Measurements from ENCODE around the gene RALY.
A peak's percentile ranks its signal among the peaks of the same experiment; 100 is the strongest.

RALY gene

DNA sequence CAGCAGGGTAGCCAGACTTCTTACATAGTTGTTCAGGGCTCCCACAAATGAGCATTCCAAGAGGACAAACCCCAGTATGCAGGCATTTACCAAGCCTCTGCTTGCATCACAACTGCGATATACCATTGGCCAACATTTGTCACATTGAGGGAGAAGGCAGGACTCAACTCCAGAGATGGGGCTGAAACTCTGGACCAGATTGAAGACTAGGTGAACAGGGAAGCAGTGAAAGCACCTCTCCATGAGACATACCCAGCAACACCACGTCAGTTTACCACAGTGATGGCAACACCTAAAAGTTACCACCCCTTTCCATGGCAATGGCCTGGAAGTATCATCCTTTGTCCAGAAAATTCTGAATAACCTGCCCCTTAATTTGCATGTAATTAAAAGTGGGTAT lies 7.9 kb upstream of the RALY start:
- no peak for FAIRE-seq
- no peak for DNase-seq (ENCODE audit: insufficient read length, low spot score)
- TF ChIP-seq, protein P1, sequence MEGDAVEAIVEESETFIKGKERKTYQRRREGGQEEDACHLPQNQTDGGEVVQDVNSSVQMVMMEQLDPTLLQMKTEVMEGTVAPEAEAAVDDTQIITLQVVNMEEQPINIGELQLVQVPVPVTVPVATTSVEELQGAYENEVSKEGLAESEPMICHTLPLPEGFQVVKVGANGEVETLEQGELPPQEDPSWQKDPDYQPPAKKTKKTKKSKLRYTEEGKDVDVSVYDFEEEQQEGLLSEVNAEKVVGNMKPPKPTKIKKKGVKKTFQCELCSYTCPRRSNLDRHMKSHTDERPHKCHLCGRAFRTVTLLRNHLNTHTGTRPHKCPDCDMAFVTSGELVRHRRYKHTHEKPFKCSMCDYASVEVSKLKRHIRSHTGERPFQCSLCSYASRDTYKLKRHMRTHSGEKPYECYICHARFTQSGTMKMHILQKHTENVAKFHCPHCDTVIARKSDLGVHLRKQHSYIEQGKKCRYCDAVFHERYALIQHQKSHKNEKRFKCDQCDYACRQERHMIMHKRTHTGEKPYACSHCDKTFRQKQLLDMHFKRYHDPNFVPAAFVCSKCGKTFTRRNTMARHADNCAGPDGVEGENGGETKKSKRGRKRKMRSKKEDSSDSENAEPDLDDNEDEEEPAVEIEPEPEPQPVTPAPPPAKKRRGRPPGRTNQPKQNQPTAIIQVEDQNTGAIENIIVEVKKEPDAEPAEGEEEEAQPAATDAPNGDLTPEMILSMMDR (IDR thresholded peaks at IDR 0.05; ENCODE audit: insufficient read depth, missing control alignments): no peak

GRCh38 chr20:33986560-33987216 lies 7.0 kb upstream of the RALY start:
- no peak for DNase-seq (ENCODE audit: insufficient read length, low spot score)

GRCh38 chr20:33990075-33990474 lies 3.6 kb upstream of the RALY start:
- FAIRE-seq (no peak), DNase-seq (ENCODE audit: insufficient read length, low spot score) (no peak)
- TF ChIP-seq, protein P1 (IDR thresholded peaks at IDR 0.05; ENCODE audit: insufficient read depth, missing control alignments): no peak

More at GRCh38 chr20:33986560-33987216, 7.0 kb upstream of the RALY start:
- TF ChIP-seq, protein P1 (IDR thresholded peaks at IDR 0.05; ENCODE audit: insufficient read depth, missing control alignments): no peak
- no peak for FAIRE-seq

DNA sequence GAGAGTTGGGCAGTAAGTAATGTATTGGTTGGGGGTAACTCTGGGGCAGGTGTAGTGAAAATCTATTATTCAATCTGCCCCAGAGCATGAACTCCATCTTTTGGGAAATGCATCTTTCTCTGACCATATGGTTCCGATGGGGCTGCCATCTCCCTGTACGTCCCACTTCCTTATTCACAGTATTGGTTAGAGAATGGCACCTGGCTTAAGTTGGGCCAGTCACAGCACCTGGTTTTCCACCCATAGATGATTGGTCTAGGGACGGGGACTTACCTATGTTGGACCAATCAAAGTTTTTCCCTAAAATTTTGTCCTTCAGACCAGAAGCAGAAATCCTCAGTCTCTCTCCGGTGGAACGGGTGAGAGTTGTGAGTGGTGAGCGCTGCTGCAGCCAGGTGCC lies 2.2 kb upstream of the RALY start:
- TF ChIP-seq, protein P1 (IDR thresholded peaks at IDR 0.05; ENCODE audit: insufficient read depth, missing control alignments): no peak
- no peak for DNase-seq (ENCODE audit: insufficient read length, low spot score)
- no peak for FAIRE-seq

- no peak for DNase-seq (ENCODE audit: insufficient read length, low spot score)
- no peak for FAIRE-seq
- TF ChIP-seq, protein P1 (IDR thresholded peaks at IDR 0.05; ENCODE audit: insufficient read depth, missing control alignments): no peak
Observed at GRCh38 chr20:33992145-33992922, 1.4 kb upstream of the RALY start.

DNA sequence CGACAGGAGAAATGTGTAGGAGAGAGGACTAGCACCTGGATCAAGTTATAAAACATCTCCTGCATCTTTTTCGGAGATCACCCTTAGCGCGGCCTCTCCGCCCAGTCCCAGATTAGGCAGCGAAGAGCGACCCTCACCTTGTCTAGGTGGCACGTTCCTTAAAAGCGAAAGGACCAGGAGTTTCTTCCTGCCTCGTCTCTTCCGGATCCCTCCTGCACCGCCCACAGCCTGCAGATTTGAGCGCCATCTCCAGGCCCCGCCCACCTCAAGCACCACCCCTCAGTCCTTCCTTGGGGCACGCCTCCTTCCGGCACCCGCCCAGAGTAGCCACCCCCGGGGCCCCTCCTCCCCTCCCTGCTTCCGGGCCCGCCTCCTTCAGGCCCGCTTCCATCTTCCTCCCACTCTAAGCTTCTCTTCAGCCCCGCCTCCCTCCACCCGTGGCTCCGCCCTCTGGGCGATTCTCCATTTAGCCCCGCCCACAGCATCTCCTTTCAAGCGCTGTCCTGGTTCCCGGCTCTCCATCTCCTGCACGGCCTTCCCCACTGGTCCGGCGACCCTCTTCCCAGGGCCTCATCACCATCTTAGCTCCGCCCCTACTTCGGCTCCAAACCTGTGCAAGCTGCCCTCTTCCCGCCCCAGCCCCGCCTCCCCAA lies 662 bp upstream of the RALY start:
- TF ChIP-seq, protein P1 (IDR thresholded peaks at IDR 0.05; ENCODE audit: insufficient read depth, missing control alignments): no peak
- FAIRE-seq (no peak), DNase-seq (ENCODE audit: insufficient read length, low spot score) (peak; percentile 78)

Data from D721Med (cell line).